Muscle layer of duodenum (tissue), 2 donors: Measurements from ENCODE around the gene CDC42BPB.
"Not testable (repeated sequence)": the region's sequence is repeated elsewhere in the genome, so short reads cannot be mapped to it uniquely, and the experiment has no call there.

ENCODE experiments used
- H3K27ac ChIP-seq: one replicate; pipeline ENCODE4 v1.7.0; 2013; ENCODE audit warnings: mild to moderate bottlenecking, low read length
- H3K27me3 ChIP-seq: one replicate; pipeline ENCODE4 v1.7.0; 2013; ENCODE audit warnings: low read depth, mild to moderate bottlenecking, control low read depth, low read length
- H3K36me3 ChIP-seq, 2 donors: one replicate each; pipeline ENCODE4 v1.7.0; 2013; ENCODE audit warnings: low read length in 2 of 2, control low read depth in 1 of 2, mild to moderate bottlenecking in 1 of 2; ENCODE audit not compliant: insufficient read depth in 2 of 2, control insufficient read depth in 1 of 2
- H3K4me1 ChIP-seq, 2 donors: one replicate each; pipeline ENCODE4 v1.7.0; 2013; ENCODE audit warnings: low read length in 2 of 2, mild to moderate bottlenecking in 2 of 2, control low read depth in 1 of 2, moderate library complexity in 1 of 2; ENCODE audit not compliant: insufficient read depth in 2 of 2, control insufficient read depth in 1 of 2
- H3K4me3 ChIP-seq, 2 donors: one replicate each; pipeline ENCODE4 v1.7.0; 2013; ENCODE audit warnings: low read length in 2 of 2, low read depth in 1 of 2, mild to moderate bottlenecking in 1 of 2
- H3K9me3 ChIP-seq, 2 donors: one replicate each; pipeline ENCODE4 v1.7.0; 2013; ENCODE audit warnings: low read length in 2 of 2, control low read depth in 1 of 2, mild to moderate bottlenecking in 1 of 2; ENCODE audit not compliant: control insufficient read depth in 1 of 2
- donor health status: healthy.

The CDC42BPB gene

DNA sequence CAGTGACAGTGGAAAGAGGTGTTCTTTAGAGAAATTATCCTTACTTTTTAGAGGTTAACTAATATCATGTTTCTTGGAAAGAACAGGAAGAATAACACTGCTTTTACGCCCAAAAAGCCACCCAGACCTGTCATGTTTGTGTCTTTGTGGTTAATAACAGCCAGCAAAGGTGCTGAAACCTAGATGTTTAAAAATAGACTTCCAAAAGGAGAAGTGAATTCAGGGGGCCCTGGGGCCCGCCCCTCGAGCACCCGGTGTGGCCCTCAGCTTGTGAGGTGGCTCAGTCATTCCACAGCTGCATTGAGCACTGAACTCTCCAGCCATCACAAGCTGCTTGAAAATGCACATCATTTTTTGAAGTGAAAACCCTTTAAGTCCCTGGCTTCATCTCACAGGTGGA is 155.7 kb downstream of the CDC42BPB start:
- H3K4me3 ChIP-seq: no peak overlapping the region
- H3K27ac ChIP-seq: no peak overlapping the region
- no peaks in the 10 kb centered on the region for H3K4me1 ChIP-seq
- H3K27me3 ChIP-seq: no peaks in the 10 kb centered on the region
- H3K36me3 ChIP-seq: peaks cover 10 to 21% of the 10 kb centered on the region in 2 donors
- no peaks in the 10 kb centered on the region for H3K9me3 ChIP-seq

DNA sequence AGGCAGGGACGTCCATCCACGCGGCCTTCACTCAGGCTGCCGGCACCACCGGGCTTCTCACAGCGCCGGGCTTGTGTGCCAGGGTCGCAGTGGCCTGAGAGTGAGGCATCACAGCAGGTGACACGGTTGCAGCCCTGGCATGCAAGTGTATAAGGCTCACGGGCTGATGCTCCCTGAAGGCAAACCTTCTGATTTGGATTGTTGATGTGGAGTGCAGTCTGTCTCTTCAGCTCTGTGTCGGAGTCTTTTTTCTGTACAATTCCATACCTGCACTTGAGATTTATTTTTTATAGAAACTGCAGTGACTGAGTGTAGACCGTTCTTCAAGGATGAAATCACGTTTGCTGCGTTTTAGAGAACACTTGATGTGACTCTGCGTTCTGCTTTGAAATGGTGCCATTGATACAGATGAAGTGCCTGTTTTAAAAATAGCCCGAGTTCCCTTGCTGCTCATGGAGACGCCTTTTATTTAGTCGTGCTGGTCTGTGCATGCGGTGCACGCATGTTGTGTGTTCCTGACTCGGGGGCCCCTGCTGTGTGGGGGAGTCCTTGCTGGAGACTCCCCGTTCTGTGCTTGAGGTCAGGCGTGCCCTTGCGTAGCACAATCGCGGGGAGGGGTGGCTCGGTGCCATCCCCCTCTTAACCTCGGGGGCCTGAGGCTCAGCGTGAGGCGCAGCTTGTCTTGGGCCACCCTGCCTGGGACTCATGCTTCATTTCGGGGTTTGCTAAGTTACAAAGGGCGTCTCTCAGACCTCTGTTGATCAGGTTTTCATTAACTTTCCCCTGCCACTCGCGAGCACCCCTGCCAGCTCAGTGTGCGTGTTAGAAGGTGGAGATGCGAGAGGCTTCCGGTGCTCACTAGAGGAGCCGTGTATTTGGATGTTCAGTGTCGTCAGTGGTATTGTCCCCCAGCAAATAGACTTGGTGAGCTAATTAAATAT is 156.4 kb downstream of the CDC42BPB start:
- Histone ChIP-seq H3K4me1 (no peaks in the 10 kb centered on the region), H3K27me3 (no peaks in the 10 kb centered on the region), H3K36me3 (peaks cover 10 to 21% of the 10 kb centered on the region in 2 donors), H3K9me3 (no peaks in the 10 kb centered on the region), H3K4me3 (no peak overlapping the region), H3K27ac (no peak overlapping the region)

DNA sequence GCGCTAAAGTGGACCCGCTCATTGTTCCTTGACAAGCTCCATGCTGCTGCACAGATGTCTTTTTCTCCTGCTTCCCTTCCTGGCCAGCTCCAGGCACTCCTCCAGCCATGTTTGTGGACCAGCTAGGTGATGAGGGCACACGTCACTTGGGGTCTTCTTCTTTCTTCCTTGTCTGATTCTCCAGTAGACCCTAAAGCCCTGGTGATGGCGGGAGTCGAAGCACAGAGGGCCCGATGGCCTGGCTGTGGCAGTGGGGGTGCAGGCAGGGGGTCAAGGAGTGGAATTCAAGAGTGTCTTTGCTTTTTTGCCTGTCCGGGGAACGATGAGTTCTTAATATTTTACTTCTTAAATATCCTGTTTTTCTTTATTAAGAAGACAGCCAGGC is 157.8 kb downstream of the CDC42BPB start:
- Histone ChIP-seq H3K9me3 (no peaks in the 10 kb centered on the region), H3K4me3 (no peak overlapping the region), H3K4me1 (peaks cover 0 to under 1% of the 10 kb centered on the region in 2 donors), H3K27ac (no peak overlapping the region), H3K27me3 (no peaks in the 10 kb centered on the region), H3K36me3 (peaks cover 3 to 12% of the 10 kb centered on the region in 2 donors)

DNA sequence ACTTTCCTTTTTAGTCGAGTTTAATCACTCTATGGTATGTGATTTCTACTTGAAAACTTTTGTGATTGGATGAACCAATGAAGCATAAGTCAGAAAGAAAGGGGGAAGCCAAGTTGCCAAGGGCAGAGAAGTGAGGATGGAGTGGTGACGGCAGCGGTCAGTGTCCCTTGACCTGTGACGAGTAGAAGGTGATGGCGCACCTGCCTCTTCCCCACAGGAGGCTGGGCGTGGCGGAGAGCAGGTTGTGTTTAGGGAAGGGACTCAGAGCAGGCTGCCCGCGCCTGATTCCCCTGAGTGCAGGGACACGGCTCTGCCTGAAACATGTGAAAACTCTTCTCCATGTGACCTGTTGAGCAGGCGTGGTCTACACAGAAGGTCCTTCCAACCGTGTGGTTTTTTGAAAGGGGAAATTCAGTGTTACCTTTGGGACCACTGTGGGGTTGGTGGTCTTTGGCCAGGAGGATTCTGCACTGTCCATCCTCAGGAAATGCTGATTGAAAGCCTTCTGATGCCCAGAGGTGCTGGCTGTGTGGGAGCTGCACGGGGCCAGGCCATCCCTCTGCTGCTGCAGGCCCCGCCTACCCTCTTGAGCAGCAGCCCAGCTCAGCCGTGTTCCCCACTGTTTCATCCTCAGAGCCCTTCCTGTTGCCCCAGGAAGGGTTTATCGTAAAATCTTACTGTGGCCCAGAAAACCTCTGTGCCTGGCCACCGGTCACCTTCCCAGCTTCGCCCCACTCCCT is 158.4 kb downstream of the CDC42BPB start:
- H3K27ac ChIP-seq: no peak overlapping the region
- no peaks in the 10 kb centered on the region for H3K27me3 ChIP-seq
- no peaks in the 10 kb centered on the region for H3K9me3 ChIP-seq
- H3K4me3 ChIP-seq: no peak overlapping the region
- peaks cover 3 to 9% of the 10 kb centered on the region in 2 donors for H3K36me3 ChIP-seq
- H3K4me1 ChIP-seq: peaks cover 0 to 5% of the 10 kb centered on the region in 2 donors

DNA sequence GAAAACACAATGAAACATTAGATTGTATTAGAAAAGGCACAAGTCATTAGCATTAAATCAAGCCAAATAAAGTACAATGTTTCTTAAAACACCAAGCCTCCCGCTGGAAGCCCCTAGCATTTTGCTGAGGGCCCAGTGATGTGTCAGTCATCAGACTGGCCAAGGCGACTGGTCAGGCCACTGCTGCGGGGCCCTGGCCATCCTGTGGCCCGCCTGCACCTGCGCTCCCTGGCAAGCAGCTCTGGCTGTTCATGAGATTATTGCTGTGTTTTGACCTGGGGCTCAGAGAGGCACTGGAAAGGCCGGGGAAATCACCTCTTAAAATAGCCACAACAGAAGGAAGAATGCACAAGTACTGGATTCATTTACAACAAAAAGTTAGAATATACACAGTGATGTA is 159.1 kb downstream of the CDC42BPB start:
- Histone ChIP-seq H3K9me3 (no peaks in the 10 kb centered on the region), H3K4me1 (peaks cover 0 to 10% of the 10 kb centered on the region in 2 donors), H3K36me3 (peaks cover 2 to 3% of the 10 kb centered on the region in 2 donors), H3K27ac (no peak overlapping the region), H3K27me3 (no peaks in the 10 kb centered on the region), H3K4me3 (no peak overlapping the region)

- no peaks in the 10 kb centered on the region for H3K9me3 ChIP-seq
- H3K27ac ChIP-seq: no peak overlapping the region
- no peaks in the 10 kb centered on the region for H3K27me3 ChIP-seq
- H3K4me3 ChIP-seq: no peak overlapping the region
- peaks cover 0 to 3% of the 10 kb centered on the region in 2 donors for H3K36me3 ChIP-seq
- peaks cover 0 to 18% of the 10 kb centered on the region in 2 donors for H3K4me1 ChIP-seq
Observed at GRCh38 chr14:102897299-102898027, 159.9 kb downstream of the CDC42BPB start.

GRCh38 chr14:102896735-102897134 is 160.6 kb downstream of the CDC42BPB start:
- not testable (repeated sequence) for H3K27ac ChIP-seq, H3K27me3 ChIP-seq, H3K9me3 ChIP-seq, H3K4me3 ChIP-seq, H3K36me3 ChIP-seq
- peaks cover 0 to 18% of the 10 kb centered on the region in 2 donors for H3K4me1 ChIP-seq

- Histone ChIP-seq H3K4me3 (no peak overlapping the region), H3K27me3 (no peaks in the 10 kb centered on the region), H3K27ac (no peak overlapping the region), H3K36me3 (peaks cover 9 to 12% of the 10 kb centered on the region in 2 donors), H3K9me3 (no peaks in the 10 kb centered on the region), H3K4me1 (peaks cover 0 to 18% of the 10 kb centered on the region in 2 donors)
Observed at GRCh38 chr14:102893452-102893851, 163.9 kb downstream of the CDC42BPB start.

DNA sequence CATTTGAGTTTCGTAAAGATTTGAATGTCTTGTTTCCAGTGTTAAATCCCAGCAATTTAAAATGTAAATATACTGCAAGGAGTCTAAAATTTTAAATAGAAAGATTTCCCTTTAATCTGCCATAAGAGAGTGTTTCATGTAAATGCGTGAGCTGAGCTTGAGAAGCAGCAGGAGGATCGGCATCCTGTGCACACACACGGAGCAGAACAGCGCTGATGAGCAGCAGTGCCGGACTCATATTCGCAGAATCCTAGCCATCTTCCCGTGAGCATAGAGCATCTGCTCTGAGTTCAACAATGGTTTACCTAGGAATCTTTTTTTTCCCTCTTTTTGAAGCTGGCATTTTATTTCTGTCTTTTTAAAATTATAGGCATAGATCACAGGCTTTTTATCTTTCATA is 164.7 kb downstream of the CDC42BPB start:
- no peaks in the 10 kb centered on the region for H3K27me3 ChIP-seq
- H3K4me3 ChIP-seq: no peak overlapping the region
- H3K4me1 ChIP-seq: peaks cover 0 to 18% of the 10 kb centered on the region in 2 donors
- no peaks in the 10 kb centered on the region for H3K9me3 ChIP-seq
- H3K36me3 ChIP-seq: peaks cover 9 to 10% of the 10 kb centered on the region in 2 donors
- no peak overlapping the region for H3K27ac ChIP-seq

DNA sequence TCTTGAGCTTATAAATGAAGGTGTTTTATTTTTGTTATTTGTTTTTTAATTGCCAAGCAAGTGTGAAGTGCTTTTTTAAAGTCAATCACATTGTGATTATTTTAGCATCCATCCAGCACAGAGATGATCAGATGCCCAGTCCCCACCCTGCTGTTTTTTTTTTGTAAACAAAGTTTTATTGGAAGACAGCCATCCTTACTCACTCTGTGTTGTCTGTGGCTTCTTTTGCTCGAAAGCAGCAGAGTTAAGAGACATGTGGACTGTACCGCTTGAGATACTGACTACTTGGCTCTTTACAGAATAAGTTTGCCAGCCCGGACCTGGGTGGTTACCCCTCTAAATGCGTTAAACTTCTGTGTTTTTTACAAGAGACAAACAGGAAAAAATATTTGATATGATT is 165.8 kb downstream of the CDC42BPB start:
- Histone ChIP-seq H3K4me3 (no peak overlapping the region), H3K27ac (no peak overlapping the region), H3K4me1 (peaks cover 0 to 18% of the 10 kb centered on the region in 2 donors), H3K9me3 (no peaks in the 10 kb centered on the region), H3K36me3 (peaks cover 9 to 15% of the 10 kb centered on the region in 2 donors), H3K27me3 (no peaks in the 10 kb centered on the region)

DNA sequence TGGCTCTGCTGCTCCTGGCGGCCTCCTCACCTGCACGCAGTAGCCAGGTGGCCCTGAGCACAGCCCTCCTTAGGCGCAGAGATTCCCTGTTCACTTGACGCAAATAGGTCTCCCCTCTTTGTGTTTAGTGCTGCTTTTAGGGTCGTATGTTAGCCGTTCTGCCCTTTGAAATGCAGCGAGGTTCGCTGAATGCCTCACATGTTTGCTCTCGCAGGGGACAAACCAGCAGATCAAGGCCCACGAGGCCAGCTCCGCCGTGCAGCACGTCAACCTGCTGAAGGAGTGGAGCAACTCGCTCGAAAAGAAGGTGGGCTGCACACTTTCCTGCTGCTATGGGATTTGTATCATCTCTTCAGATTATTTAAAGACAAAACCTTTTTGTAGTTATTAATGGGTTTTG is 166.2 kb downstream of the CDC42BPB start:
- peaks cover 9 to 20% of the 10 kb centered on the region in 2 donors for H3K36me3 ChIP-seq
- no peaks in the 10 kb centered on the region for H3K27me3 ChIP-seq
- peaks cover 0 to 18% of the 10 kb centered on the region in 2 donors for H3K4me1 ChIP-seq
- no peaks in the 10 kb centered on the region for H3K9me3 ChIP-seq
- no peak overlapping the region for H3K27ac ChIP-seq
- no peak overlapping the region for H3K4me3 ChIP-seq
